NB4 (cell line): ENCODE measurements around the gene DDX20.

ENCODE experiments used
- DNase-seq: peaks from one replicate; pipeline ENCODE4 v3.0.0; 2010; ENCODE audit warnings: low read depth
- H3K4me3 ChIP-seq: one replicate; pipeline ENCODE4 v1.5.1; 2011; ENCODE audit warnings: mild to moderate bottlenecking, low read depth, low read length, moderate library complexity
- CTCF ChIP-seq: IDR thresholded peaks from one replicate; pipeline ENCODE4 v1.5.1; 2012; ENCODE audit warnings: low read depth, low read length
- MAX ChIP-seq: IDR thresholded peaks from 2 replicates; pipeline ENCODE4 v1.6.1; 2011; ENCODE audit warnings: low read depth, low read length
- MYC ChIP-seq: IDR thresholded peaks from 2 replicates; pipeline ENCODE4 v1.6.1; 2011; ENCODE audit warnings: low read depth, low read length
- POLR2A ChIP-seq: IDR thresholded peaks from 2 replicates; pipeline ENCODE4 v1.6.1; 2011; ENCODE audit warnings: mild to moderate bottlenecking; ENCODE audit not compliant: insufficient read length; ENCODE audit errors: extremely low read depth

Gene DDX20

GRCh38 chr1:111755331-111756123 is at the start of gene DDX20:
TSS of gene DDX20 (plus strand) at chr1:111755901. CDS start at chr1:111755925, 24 bp downstream.
- peak; percentile 96 for DNase-seq
- TF ChIP-seq MYC (no peak; the same call in none of the 2 replicates), CTCF (peak; percentile 68), MAX (peak; percentile 84), POLR2A (peak; percentile 92)
- H3K4me3 ChIP-seq: peak within 1 kb of the TSS; percentile 97

- H3K4me3 ChIP-seq: no peak overlapping the region
- no peak for DNase-seq
- TF ChIP-seq MYC (no peak), CTCF (no peak), MAX (no peak), POLR2A (no peak)
Observed at GRCh38 chr1:111706921-111707320, 48.8 kb upstream of the DDX20 start.

GRCh38 chr1:111707906-111708305 is 47.8 kb upstream of the DDX20 start:
- TF ChIP-seq CTCF (no peak), MYC (no peak), POLR2A (no peak), MAX (no peak)
- no peak for DNase-seq
- H3K4me3 ChIP-seq: no peak overlapping the region

- TF ChIP-seq MAX (no peak), CTCF (no peak), MYC (no peak), POLR2A (no peak)
- no peak for DNase-seq
- no peak overlapping the region for H3K4me3 ChIP-seq
Observed at GRCh38 chr1:111709986-111710385, 45.7 kb upstream of the DDX20 start.

- H3K4me3 ChIP-seq: no peak overlapping the region
- no peak for TF ChIP-seq POLR2A
- TF ChIP-seq MAX: no peak
- no peak for TF ChIP-seq MYC
- no peak for TF ChIP-seq CTCF
- no peak for DNase-seq
Observed at GRCh38 chr1:111716333-111716732, 39.4 kb upstream of the DDX20 start.

GRCh38 chr1:111717450-111717849 is 38.3 kb upstream of the DDX20 start:
- H3K4me3 ChIP-seq: no peak overlapping the region
- TF ChIP-seq POLR2A (no peak), MAX (no peak), CTCF (no peak), MYC (no peak)
- no peak for DNase-seq
